Neuronal stem cell (in vitro differentiated cells): ENCODE data around the gene BABAM2.

ENCODE experiments used
- DNase-seq: peaks from one replicate; pipeline ENCODE4 v3.0.0-alpha.2; 2013; ENCODE audit warnings: low spot score
- H2AFZ ChIP-seq: one replicate; pipeline ENCODE4 v1.6.1; 2013; ENCODE audit warnings: mild to moderate bottlenecking, low read length, inconsistent platforms
- H2AK5ac ChIP-seq: 2 replicates; pipeline ENCODE4 v1.6.1; 2013; ENCODE audit warnings: low read depth, mild to moderate bottlenecking, inconsistent platforms, low read length, moderate library complexity, mixed read lengths
- H2BK120ac ChIP-seq: 2 replicates; pipeline ENCODE4 v1.6.1; 2013; ENCODE audit warnings: low read depth, mild to moderate bottlenecking, inconsistent platforms, low read length, moderate library complexity, mixed read lengths
- H2BK12ac ChIP-seq: one replicate; pipeline ENCODE4 v1.6.1; 2013; ENCODE audit warnings: low read length, inconsistent platforms
- H2BK15ac ChIP-seq: 2 replicates; pipeline ENCODE4 v1.6.1; 2013; ENCODE audit warnings: mild to moderate bottlenecking, low read length, inconsistent platforms, mixed read lengths
- H2BK5ac ChIP-seq: one replicate; pipeline ENCODE4 v1.6.1; 2013; ENCODE audit warnings: inconsistent platforms, mild to moderate bottlenecking, low read length, moderate library complexity
- H3K14ac ChIP-seq: one replicate; pipeline ENCODE4 v1.6.1; 2013; ENCODE audit warnings: low read length, inconsistent platforms
- H3K18ac ChIP-seq: 2 replicates; pipeline ENCODE4 v1.6.1; 2013; ENCODE audit warnings: low read length, inconsistent platforms
- H3K23ac ChIP-seq: 2 replicates; pipeline ENCODE4 v1.6.1; 2013; ENCODE audit warnings: low read depth, mild to moderate bottlenecking, mixed read lengths, low read length, inconsistent platforms; ENCODE audit not compliant: poor library complexity
- H3K27ac ChIP-seq: replicated peaks from 3 replicates; pipeline ENCODE4 v1.5.1; 2013; ENCODE audit warnings: low read length, inconsistent platforms
- H3K27me3 ChIP-seq, 3 experiments: 2 replicates each; pipeline ENCODE4 v1.6.1; 2013; ENCODE audit warnings: low read length in 3 of 3, mild to moderate bottlenecking in 2 of 3, inconsistent platforms in 1 of 3, low read depth in 1 of 3, mixed read lengths in 1 of 3, moderate library complexity in 1 of 3; ENCODE audit not compliant: control insufficient read depth in 3 of 3, insufficient read depth in 3 of 3
- H3K36me3 ChIP-seq, 2 donors: replicated peaks in 1 of 2; 2 replicates each; pipeline ENCODE4 v1.6.1; 2013; ENCODE audit warnings: low read length in 2 of 2; ENCODE audit not compliant: control insufficient read depth in 2 of 2, insufficient read depth in 2 of 2
- H3K4ac ChIP-seq: 2 replicates; pipeline ENCODE4 v1.6.1; 2013; ENCODE audit warnings: inconsistent platforms, mild to moderate bottlenecking, low read length, moderate library complexity
- H3K4me1 ChIP-seq, 2 donors: 1 replicate in 1 of 2; 2 replicates in 1 of 2; pipeline ENCODE4 v1.6.1; 2013; ENCODE audit warnings: low read length in 2 of 2, low read depth in 1 of 2; ENCODE audit not compliant: control insufficient read depth in 2 of 2, insufficient read depth in 1 of 2
- H3K4me2 ChIP-seq: one replicate; pipeline ENCODE4 v1.6.1; 2013; ENCODE audit warnings: mild to moderate bottlenecking, low read length, inconsistent platforms; ENCODE audit not compliant: insufficient read depth, poor library complexity, severe bottlenecking
- H3K4me3 ChIP-seq, 2 donors: 2 replicates each; pipeline ENCODE4 v1.5.1; 2013; ENCODE audit warnings: low read length in 2 of 2, mild to moderate bottlenecking in 2 of 2, inconsistent platforms in 1 of 2, moderate library complexity in 1 of 2
- H3K79me1 ChIP-seq: one replicate; pipeline ENCODE4 v1.6.1; 2013; ENCODE audit warnings: low read depth, mild to moderate bottlenecking, inconsistent platforms, low read length, moderate library complexity
- H3K9ac ChIP-seq: one replicate; pipeline ENCODE4 v1.6.1; 2013; ENCODE audit warnings: mild to moderate bottlenecking, low read depth, low read length, inconsistent platforms; ENCODE audit not compliant: poor library complexity
- H3K9me3 ChIP-seq, 2 donors: replicated peaks in 1 of 2; 2 replicates each; pipeline versions ENCODE3 to v1.6.1; 2013; ENCODE audit warnings: low read length in 2 of 2, mild to moderate bottlenecking in 2 of 2, inconsistent platforms in 1 of 2, low read depth in 1 of 2, mixed read lengths in 1 of 2, moderate library complexity in 1 of 2; ENCODE audit not compliant: control insufficient read depth in 2 of 2, insufficient read depth in 1 of 2
- H4K8ac ChIP-seq: one replicate; pipeline ENCODE4 v1.6.1; 2013; ENCODE audit warnings: low read depth, mild to moderate bottlenecking, inconsistent platforms, low read length, moderate library complexity
- H4K91ac ChIP-seq: one replicate; pipeline ENCODE4 v1.6.1; 2013; ENCODE audit warnings: low read length, low read depth, mild to moderate bottlenecking, inconsistent platforms; ENCODE audit not compliant: poor library complexity
- WGBS, 2 donors: extraction: QIAGEN DNeasy Blood & Tissue Kit; methylation state at CpG; one replicate each; pipeline ENCODE4 v1.1.7; 2013; ENCODE audit warnings: missing lambda C conversion rate in 2 of 2, mixed read lengths in 1 of 2; ENCODE audit not compliant: insufficient read length in 2 of 2, insufficient replicate concordance in 1 of 2; ENCODE audit errors: extremely low coverage in 2 of 2; 5-methylcytosine and 5-hydroxymethylcytosine counted together

BABAM2 gene

GRCh38 chr2:28199995-28200679 lies 309.6 kb downstream of the BABAM2 start:
- Histone ChIP-seq H2BK120ac (no peak overlapping the region), H3K27ac (no peak overlapping the region), H2BK12ac (no peak overlapping the region), H3K36me3 (no peaks in the 10 kb centered on the region), H3K9ac (no peak overlapping the region), H4K8ac (no peak overlapping the region), H3K79me1 (no peaks in the 10 kb centered on the region), H2BK5ac (no peak overlapping the region), H3K4me1 (peaks cover 0 to 1% of the 10 kb centered on the region in 2 donors), H2AK5ac (no peak overlapping the region), H3K23ac (no peak overlapping the region), H3K14ac (no peak overlapping the region), H4K91ac (no peak overlapping the region), H3K9me3 (no peaks in the 10 kb centered on the region), H2BK15ac (no peak overlapping the region), H2AFZ (no peak overlapping the region), H3K4ac (no peak overlapping the region), H3K4me2 (no peak overlapping the region), H3K4me3 (no peak overlapping the region), H3K18ac (no peak overlapping the region), H3K27me3 (no peaks in the 10 kb centered on the region)
- DNase-seq: no peak
- no CpG with 5 or more reads among the region's 2 CpGs for WGBS, 2 donors

DNA sequence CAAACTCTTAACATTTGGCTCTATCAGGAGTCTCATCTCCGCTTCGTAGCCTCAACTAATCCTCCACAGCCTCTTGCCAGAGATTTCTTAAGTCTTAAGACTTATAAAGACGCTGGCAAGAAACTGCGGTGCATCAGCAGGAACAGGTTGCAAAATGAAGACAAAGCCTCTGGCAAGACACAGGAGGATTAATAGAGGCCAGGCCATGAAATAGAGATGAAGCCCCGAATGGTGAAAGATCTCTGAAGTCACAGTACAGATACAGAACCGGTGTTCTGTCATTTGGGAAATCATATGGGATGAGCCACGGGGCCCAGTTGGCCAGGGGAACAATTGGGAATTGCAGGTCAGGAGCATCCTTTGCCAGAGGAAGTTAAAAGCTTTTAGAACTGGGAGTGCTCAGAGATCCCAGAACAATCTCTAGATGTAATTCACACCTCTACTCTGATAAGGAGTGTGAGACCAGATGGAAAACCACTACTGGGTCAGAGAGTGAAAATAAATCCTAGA lies 311.2 kb downstream of the BABAM2 start:
- Histone ChIP-seq H3K27ac (no peak overlapping the region), H3K23ac (no peak overlapping the region)
- WGBS, 2 donors: no CpG with 5 or more reads among the region's 7 CpGs

DNA sequence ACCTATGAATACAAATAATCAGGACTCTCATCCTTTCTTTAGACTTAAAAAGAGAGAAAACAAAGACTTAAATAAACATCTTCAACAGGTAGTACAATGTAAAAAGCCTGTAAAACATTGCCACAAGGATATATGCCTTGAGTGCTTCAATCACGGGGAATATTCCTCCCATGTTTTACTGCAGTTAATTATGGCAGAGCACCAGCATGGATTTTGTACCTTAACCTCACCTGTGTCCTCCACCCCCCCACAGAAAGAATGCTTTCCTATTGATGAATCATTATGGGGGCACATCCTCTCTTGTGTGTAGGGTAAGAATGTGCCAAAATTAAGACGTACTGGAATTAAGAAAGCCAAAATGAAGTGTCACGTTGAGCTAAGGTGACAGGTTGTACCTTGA lies 312.2 kb downstream of the BABAM2 start:
- no peak overlapping the region for H3K4me2 ChIP-seq
- H3K23ac ChIP-seq: no peak overlapping the region
- no peak overlapping the region for H2BK120ac ChIP-seq
- H3K9me3 ChIP-seq: no peaks in the 10 kb centered on the region
- H3K4me3 ChIP-seq: no peak overlapping the region
- no peak overlapping the region for H3K9ac ChIP-seq
- H3K36me3 ChIP-seq: no peaks in the 10 kb centered on the region
- no peak overlapping the region for H2AK5ac ChIP-seq
- H3K18ac ChIP-seq: no peak overlapping the region
- WGBS, 2 donors: no CpG with 5 or more reads among the region's 3 CpGs
- no peak overlapping the region for H3K4ac ChIP-seq
- H4K91ac ChIP-seq: no peak overlapping the region
- no peak overlapping the region for H2AFZ ChIP-seq
- no peak overlapping the region for H3K27ac ChIP-seq
- no peak overlapping the region for H4K8ac ChIP-seq
- no peak overlapping the region for H3K14ac ChIP-seq
- no peak overlapping the region for H2BK12ac ChIP-seq
- H3K79me1 ChIP-seq: no peaks in the 10 kb centered on the region
- H3K4me1 ChIP-seq: peaks cover 0 to 1% of the 10 kb centered on the region in 2 donors
- no peak for DNase-seq
- no peaks in the 10 kb centered on the region for H3K27me3 ChIP-seq
- no peak overlapping the region for H2BK5ac ChIP-seq
- H2BK15ac ChIP-seq: no peak overlapping the region

More for the DNA sequence above, 311.2 kb downstream of the BABAM2 start:
- H2BK12ac ChIP-seq: no peak overlapping the region
- H3K9me3 ChIP-seq: no peaks in the 10 kb centered on the region
- H2AK5ac ChIP-seq: no peak overlapping the region
- H4K91ac ChIP-seq: no peak overlapping the region
- H3K27me3 ChIP-seq: no peaks in the 10 kb centered on the region
- H4K8ac ChIP-seq: no peak overlapping the region
- H2BK120ac ChIP-seq: no peak overlapping the region
- H3K4me3 ChIP-seq: no peak overlapping the region
- DNase-seq: no peak
- peaks cover 0 to 1% of the 10 kb centered on the region in 2 donors for H3K4me1 ChIP-seq
- no peaks in the 10 kb centered on the region for H3K36me3 ChIP-seq
- H3K14ac ChIP-seq: no peak overlapping the region
- H2BK15ac ChIP-seq: no peak overlapping the region
- no peak overlapping the region for H2AFZ ChIP-seq
- no peaks in the 10 kb centered on the region for H3K79me1 ChIP-seq
- H3K9ac ChIP-seq: no peak overlapping the region
- H3K4me2 ChIP-seq: no peak overlapping the region
- no peak overlapping the region for H3K4ac ChIP-seq
- no peak overlapping the region for H2BK5ac ChIP-seq
- no peak overlapping the region for H3K18ac ChIP-seq

DNA sequence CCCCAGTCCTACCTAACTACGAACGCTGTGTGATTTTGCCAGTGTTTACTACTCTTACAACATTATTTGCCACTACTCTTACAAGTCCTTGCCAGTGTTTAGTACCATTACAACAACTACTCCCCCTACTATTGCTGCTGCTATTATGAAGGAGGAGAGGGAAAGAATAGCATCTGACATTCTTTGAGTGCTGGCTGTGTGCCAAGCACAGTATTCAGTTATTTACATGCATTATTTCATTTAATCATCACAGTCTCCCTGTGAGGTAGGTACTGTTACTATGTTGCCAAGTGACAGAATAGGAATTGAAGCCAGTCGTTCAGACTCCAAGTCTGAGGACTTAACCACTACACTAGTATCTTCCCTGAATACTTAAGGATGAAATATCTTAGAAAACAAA lies 316.2 kb downstream of the BABAM2 start:
- Histone ChIP-seq H3K23ac (no peak overlapping the region), H3K9me3 (no peaks in the 10 kb centered on the region), H3K27ac (no peak overlapping the region), H3K36me3 (no peaks in the 10 kb centered on the region), H3K27me3 (no peaks in the 10 kb centered on the region), H3K4me1 (no peaks in the 10 kb centered on the region), H3K79me1 (no peaks in the 10 kb centered on the region), H2BK15ac (no peak overlapping the region), H3K9ac (no peak overlapping the region), H4K8ac (no peak overlapping the region), H2BK5ac (no peak overlapping the region), H3K18ac (no peak overlapping the region), H3K4me3 (no peak overlapping the region), H2BK120ac (no peak overlapping the region), H3K14ac (no peak overlapping the region), H2AK5ac (no peak overlapping the region), H3K4ac (no peak overlapping the region), H4K91ac (no peak overlapping the region), H2BK12ac (no peak overlapping the region), H2AFZ (no peak overlapping the region), H3K4me2 (no peak overlapping the region)
- WGBS, 2 donors: no CpG with 5 or more reads among the region's 3 CpGs
- DNase-seq: no peak
